GM18505 (cell line): Measurements from ENCODE around the gene TTC7B.

ENCODE experiments used
- ATAC-seq: cut with Tn5 transposase; IDR thresholded peaks from one replicate; pipeline ENCODE4 v1.9.1; 2021; ENCODE audit not compliant: unreplicated experiment
- POLR2A ChIP-seq: IDR thresholded peaks from 4 replicates; pipeline ENCODE4 v1.6.1; 2011; ENCODE audit warnings: borderline replicate concordance; ENCODE audit not compliant: insufficient read depth, insufficient read length; ENCODE audit errors: extremely low read depth

Gene TTC7B

GRCh38 chr14:90585106-90585505 lies 231.1 kb downstream of the TTC7B start:
- no peak for TF ChIP-seq POLR2A

DNA sequence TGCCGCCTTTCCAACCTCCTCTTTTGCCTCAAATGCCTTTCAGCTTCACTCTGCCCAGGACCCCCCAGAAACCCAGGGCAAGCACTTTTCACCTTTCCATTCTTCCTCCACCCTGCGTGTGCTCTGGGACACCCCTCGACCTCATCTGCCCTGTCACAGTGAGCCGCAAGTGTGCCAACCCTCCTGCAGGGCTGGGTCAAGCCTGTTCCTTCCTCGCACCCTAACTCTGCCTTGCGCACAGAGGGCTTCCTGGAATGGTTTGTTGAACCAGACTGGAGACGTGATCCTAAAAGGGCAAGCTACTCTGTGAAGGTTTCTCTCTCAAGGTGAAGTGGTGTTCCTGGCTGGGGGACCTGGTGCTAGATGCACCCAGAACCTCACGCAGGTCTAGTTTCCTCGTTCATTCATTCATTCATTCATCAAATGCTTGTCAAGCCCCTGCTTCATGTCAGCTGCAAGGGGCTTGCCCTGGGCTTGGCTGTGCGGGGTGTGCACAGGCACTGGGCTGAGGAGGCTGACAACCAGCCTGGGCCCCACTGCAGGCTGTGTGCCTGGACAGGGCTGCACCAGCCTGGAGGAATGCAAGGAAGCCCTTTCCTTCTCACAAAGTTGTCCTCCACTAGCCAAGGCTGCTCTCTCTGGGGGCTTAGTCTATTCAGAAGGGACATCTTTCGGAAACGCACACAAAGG lies 232.2 kb downstream of the TTC7B start:
- no peak for ATAC-seq
- no peak for TF ChIP-seq POLR2A

More at GRCh38 chr14:90585106-90585505, 231.1 kb downstream of the TTC7B start:
- ATAC-seq: no peak

GRCh38 chr14:90583427-90583826 lies 232.8 kb downstream of the TTC7B start:
- no peak for TF ChIP-seq POLR2A
- no peak for ATAC-seq

DNA sequence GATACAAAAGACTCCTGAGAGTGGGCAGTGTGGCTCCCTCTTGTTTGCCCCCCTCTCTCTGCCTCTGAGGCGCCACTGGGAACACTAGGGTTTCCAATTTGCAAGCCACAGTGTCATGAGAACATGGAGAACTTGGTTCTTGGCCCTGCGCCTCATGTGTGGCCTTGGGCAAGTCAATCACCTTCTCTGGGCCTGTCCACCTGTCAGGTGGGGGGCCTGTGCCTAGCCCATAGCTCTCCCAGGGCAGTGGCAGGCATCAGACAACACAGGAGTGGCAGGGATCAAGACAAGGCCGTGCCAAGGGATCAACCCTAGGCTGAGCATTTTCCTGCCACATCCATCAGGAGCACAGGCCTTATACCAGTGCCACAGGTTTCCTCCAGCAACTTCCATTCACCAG lies 234.1 kb downstream of the TTC7B start:
- no peak for TF ChIP-seq POLR2A
- ATAC-seq: no peak

GRCh38 chr14:90581745-90582144 lies 234.5 kb downstream of the TTC7B start:
- TF ChIP-seq POLR2A: no peak
- ATAC-seq: no peak

DNA sequence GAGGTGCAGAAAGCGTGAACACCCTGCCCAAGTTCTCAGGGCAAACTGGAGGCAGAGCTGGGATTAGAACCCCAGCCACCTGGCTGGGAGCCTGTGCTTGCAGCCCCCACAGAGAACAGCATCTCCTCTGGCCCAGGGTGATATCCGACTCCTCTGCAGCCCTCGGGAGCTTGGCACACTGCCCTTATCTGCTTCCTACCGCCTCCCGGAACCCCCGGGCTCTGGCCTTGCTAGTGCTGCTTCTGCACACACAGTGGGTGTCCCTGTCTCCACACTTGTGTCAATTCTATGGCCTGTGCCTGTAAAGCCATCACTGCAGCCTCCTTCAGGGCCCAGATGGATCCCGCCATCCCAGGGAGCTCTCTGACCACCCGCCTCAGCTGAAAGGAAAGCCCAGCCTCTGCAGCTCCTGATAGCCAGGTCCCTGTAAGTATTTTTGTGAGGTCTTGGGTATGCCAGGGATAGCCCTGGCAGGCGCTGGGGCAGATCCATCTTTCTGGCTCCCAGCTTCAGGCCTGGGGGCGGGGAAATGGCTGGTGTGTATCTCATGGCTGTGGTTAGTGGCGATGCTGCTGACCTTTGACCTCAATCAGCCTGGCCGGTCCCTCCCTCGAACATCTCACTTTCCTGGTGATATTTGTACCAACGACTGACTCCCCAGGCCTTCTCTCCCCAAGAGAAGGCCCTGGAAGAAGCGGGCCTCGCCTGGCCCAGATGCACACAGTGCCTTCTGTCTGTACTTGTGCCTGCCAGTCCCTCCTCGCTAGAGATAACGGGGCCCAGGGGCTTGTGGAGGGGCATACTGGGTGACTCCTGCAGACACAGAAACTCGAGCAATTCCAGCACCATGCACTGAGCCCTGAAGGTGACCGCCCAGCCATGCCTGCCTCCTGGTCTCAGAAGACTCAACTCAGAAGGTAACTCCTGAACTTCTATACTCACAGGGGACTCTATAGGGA lies 235.6 kb downstream of the TTC7B start:
- no peak for ATAC-seq
- TF ChIP-seq POLR2A: no peak

- TF ChIP-seq POLR2A: no peak
- no peak for ATAC-seq
Measured at GRCh38 chr14:90579816-90580215, 236.4 kb downstream of the TTC7B start.

- no peak for ATAC-seq
- no peak for TF ChIP-seq POLR2A
Measured at GRCh38 chr14:90579088-90579487, 237.1 kb downstream of the TTC7B start.

DNA sequence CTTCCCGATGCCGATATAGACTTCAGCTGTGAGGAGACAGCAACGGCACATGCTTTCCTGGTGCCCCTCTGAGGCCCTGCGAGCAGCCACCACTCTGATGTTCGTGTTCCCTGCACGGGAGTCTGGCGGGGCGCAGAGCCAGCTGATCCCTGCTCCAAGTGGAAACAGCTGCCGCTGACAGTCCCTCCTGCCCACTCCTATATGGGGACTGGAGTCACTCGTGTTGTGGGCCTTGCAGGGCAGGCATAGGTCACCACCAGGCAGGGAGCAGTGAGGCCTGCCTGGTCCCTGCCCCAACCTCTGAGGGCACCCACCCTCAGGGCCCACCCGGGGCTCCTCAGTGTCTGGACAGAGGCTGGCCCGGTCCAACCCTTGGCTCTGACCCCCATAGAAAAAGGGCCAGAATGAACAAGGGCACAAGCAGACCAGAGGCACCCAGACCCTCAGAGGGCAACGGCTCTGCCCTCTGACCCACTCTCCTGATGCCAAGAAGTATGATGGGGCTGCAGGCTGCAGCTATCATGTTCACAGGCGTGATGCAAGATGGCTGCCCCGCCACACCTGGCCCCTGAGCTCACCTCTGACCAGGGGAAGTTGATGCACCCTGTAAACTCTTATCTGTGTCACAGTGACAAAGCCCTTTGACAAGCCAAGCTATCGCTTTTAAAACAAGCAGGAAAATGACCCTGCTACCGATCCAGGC lies 237.8 kb downstream of the TTC7B start:
- no peak for ATAC-seq
- no peak for TF ChIP-seq POLR2A

DNA sequence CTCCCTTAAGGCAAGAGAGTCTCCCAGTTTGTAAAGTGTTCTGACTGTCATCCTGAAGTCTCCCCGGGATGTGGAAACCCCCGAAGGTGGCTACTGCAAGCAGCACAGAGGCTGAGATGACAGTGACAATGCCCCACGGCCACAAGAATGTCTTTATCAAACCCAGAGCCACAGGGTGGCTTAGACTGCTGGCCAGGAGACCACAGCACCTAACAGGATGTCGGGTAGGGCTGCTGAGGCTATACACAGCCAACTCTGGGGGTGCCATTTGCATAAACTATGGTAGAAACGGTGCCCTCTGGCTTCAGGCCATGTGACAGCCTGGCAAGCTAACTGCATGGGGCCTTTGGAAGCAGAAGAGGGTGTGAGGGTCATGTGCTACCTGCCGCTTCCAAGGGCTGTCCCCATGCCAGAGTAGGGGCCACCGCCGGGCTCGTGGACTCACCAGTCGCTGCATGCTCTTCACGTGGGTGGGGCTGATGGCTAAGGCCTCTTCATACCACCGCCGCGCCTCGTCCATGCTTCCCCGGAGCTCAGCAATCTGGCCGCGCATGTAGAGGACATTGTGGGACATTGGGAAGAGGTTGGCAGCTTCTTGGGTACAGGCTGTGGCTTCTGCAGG lies 238.5 kb downstream of the TTC7B start:
- TF ChIP-seq POLR2A: no peak
- ATAC-seq: no peak

- ATAC-seq: no peak
- no peak for TF ChIP-seq POLR2A
Measured at GRCh38 chr14:90576981-90577660, 239.1 kb downstream of the TTC7B start.

DNA sequence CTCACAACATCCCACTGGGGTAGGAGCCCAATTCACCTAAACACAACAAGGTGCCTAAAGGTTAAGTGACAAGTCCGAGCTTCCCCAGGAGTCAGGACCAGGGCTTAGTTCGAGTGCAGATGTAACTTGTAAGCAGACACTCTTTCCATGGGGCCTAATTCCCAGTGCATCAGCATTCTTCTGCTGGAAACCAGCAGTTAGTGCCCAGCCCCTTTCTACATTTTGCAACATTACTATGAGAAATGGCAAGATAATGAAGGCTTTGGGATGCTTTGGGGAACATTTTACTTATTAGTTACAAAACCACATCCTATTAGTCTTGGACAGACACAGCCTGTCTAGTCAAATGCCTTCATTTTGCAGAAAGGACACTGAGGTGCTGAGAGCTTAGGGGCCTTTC lies 239.6 kb downstream of the TTC7B start:
- no peak for ATAC-seq
- TF ChIP-seq POLR2A: no peak
